KMS-11 (cell line): ENCODE data around the gene LDB3.

Experiments used
- H2AFZ ChIP-seq: fragments of 200-600 bp; sonication (generic); 2 replicates; pipeline ENCODE4 v1.6.1; 2016; ENCODE audit warnings: antibody characterized with exemption, mixed run types, low read depth
- H3K27ac ChIP-seq: fragments of 200-600 bp; sonication (generic); 2 replicates; pipeline ENCODE4 v1.6.1; 2016; ENCODE audit warnings: mild to moderate bottlenecking, mixed run types
- H3K27me3 ChIP-seq: fragments of 200-600 bp; sonication (generic); 2 replicates; pipeline ENCODE4 v1.6.1; 2017; ENCODE audit warnings: mild to moderate bottlenecking, low read depth, mixed run types, moderate library complexity; ENCODE audit not compliant: insufficient read depth
- H3K36me3 ChIP-seq: fragments of 200-600 bp; sonication (generic); 2 replicates; pipeline ENCODE4 v1.6.1; 2017; ENCODE audit warnings: mild to moderate bottlenecking, mixed run types; ENCODE audit not compliant: insufficient read depth
- H3K4me1 ChIP-seq: fragments of 200-600 bp; sonication (generic); 2 replicates; pipeline ENCODE4 v1.6.1; 2016; ENCODE audit warnings: mild to moderate bottlenecking, low read depth, mixed run types; ENCODE audit not compliant: poor library complexity, severe bottlenecking
- H3K4me2 ChIP-seq: fragments of 200-600 bp; sonication (generic); 2 replicates; pipeline ENCODE4 v1.7.0; 2016; ENCODE audit warnings: mild to moderate bottlenecking, mixed run types
- H3K4me3 ChIP-seq: fragments of 200-600 bp; sonication (generic); IDR thresholded peaks from 2 replicates; pipeline ENCODE4 v1.6.1; 2017; ENCODE audit warnings: low read depth, low read length, mixed read lengths; ENCODE audit not compliant: insufficient read depth
- H3K79me2 ChIP-seq: fragments of 200-600 bp; sonication (generic); 2 replicates; pipeline ENCODE4 v1.6.1; 2016; ENCODE audit warnings: low read depth, mixed run types; ENCODE audit not compliant: insufficient read depth
- H3K9ac ChIP-seq: fragments of 200-600 bp; sonication (generic); 2 replicates; pipeline ENCODE4 v1.6.1; 2016; ENCODE audit warnings: mild to moderate bottlenecking, mixed run types
- H4K20me1 ChIP-seq: fragments of 200-600 bp; sonication (generic); 2 replicates; pipeline ENCODE4 v1.6.1; 2016; ENCODE audit warnings: mild to moderate bottlenecking, mixed run types; ENCODE audit not compliant: insufficient read depth
- TF ChIP-seq, protein P1 (sequence below): fragments of 200-600 bp; sonication (generic); conservative IDR thresholded peaks from 2 replicates; pipeline ENCODE4 v1.6.1; 2017; ENCODE audit warnings: low read depth, mild to moderate bottlenecking, antibody characterized with exemption, low read length, moderate library complexity, mixed read lengths

The LDB3 gene

DNA sequence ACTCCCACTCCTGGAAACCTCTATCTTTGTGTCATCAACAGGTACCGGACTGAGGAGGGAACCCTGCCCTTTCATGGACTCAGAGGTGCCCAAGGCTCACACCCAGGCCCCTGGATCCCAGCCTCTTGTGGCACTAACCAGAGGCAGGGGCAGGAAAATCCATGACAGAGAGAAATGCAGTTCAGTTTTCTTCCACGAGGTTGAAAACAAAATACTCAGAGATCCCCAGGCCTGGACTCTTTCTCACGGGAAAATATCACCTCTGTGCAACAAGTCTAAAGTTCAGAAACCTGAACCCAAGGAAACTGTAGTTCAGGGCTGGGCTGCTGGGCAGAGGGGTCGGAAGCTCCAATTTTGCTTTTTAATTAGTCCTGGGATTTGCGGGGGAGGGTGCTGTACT lies 35.4 kb upstream of the LDB3 start:
- Histone ChIP-seq H3K4me3 (no peak overlapping the region), H4K20me1 (no peaks in the 10 kb centered on the region), H3K4me1 (no peaks in the 10 kb centered on the region), H3K79me2 (no peaks in the 10 kb centered on the region), H3K36me3 (no peaks in the 10 kb centered on the region), H3K9ac (no peak overlapping the region), H3K4me2 (no peak overlapping the region), H2AFZ (no peak overlapping the region), H3K27ac (no peak overlapping the region), H3K27me3 (no peaks in the 10 kb centered on the region)
- TF ChIP-seq, protein P1, sequence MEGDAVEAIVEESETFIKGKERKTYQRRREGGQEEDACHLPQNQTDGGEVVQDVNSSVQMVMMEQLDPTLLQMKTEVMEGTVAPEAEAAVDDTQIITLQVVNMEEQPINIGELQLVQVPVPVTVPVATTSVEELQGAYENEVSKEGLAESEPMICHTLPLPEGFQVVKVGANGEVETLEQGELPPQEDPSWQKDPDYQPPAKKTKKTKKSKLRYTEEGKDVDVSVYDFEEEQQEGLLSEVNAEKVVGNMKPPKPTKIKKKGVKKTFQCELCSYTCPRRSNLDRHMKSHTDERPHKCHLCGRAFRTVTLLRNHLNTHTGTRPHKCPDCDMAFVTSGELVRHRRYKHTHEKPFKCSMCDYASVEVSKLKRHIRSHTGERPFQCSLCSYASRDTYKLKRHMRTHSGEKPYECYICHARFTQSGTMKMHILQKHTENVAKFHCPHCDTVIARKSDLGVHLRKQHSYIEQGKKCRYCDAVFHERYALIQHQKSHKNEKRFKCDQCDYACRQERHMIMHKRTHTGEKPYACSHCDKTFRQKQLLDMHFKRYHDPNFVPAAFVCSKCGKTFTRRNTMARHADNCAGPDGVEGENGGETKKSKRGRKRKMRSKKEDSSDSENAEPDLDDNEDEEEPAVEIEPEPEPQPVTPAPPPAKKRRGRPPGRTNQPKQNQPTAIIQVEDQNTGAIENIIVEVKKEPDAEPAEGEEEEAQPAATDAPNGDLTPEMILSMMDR = no peak

DNA sequence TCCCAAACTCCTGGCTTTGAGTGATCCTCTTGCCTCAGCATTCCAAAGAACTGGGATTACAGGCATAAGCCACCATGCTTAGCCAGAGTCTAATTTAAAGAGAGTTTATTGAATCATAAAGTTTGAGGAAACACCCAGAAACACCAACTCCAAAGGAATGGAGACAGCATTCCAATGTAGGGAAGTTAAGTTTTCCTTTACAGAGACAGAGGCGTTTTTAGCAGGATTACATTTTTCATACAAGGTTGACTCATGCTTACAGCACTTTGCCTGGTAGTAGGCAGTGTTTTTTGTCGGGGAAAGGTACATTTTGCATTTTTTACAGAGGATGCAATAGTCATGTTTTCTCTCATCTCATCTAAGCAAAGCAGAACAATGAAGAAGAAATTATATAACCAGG lies 32.9 kb upstream of the LDB3 start:
- Histone ChIP-seq H3K4me1 (no peaks in the 10 kb centered on the region), H3K27me3 (no peaks in the 10 kb centered on the region), H3K9ac (no peak overlapping the region), H2AFZ (no peak overlapping the region), H3K4me2 (no peak overlapping the region), H3K79me2 (no peaks in the 10 kb centered on the region), H4K20me1 (no peaks in the 10 kb centered on the region), H3K4me3 (no peak overlapping the region), H3K36me3 (no peaks in the 10 kb centered on the region), H3K27ac (no peak overlapping the region)
- TF ChIP-seq, protein P1 = no peak

DNA sequence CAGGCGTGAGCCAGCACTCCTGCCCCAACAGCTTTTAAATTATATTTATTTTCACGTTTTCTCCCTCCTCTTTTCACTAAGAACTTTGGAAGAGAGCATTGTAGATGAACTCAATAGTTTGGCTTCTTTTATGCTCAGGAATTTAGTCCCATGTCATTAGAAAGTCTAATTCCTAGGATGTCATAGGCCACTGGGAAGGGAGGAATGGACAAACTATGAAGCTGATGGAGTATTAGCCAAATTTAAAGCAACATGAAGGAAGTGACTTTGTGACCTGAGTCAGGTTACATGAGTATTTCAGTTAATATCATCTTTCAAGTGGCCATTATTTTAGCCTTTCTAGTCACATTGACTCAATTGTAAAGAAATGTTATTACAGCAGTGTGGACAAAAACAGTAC lies 32.0 kb upstream of the LDB3 start:
- Histone ChIP-seq H3K4me3 (no peak overlapping the region), H3K27ac (no peak overlapping the region), H3K36me3 (no peaks in the 10 kb centered on the region), H3K79me2 (no peaks in the 10 kb centered on the region), H3K9ac (no peak overlapping the region), H3K27me3 (no peaks in the 10 kb centered on the region), H3K4me1 (no peaks in the 10 kb centered on the region), H3K4me2 (no peak overlapping the region), H2AFZ (no peak overlapping the region), H4K20me1 (no peaks in the 10 kb centered on the region)
- TF ChIP-seq, protein P1 = no peak

DNA sequence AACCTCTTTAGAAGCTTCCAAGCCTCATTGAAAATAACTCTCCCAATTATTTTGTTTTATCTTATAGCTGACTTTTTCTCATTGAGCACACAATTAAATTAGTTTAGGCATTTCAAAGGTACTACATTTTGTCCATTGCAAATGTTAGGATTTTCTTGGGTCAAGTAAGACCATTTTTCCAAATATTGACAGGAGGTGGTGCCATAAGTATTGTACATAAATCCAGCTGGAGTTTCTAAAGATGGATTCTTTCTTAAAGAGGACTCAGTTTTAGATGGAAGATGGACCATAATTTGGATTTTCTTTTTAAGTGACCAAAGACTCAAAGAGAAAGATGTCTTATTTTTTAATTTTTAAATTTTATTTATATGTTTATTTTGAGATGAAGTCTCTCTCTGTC lies 26.3 kb upstream of the LDB3 start:
- TF ChIP-seq, protein P1 = no peak
- no peak overlapping the region for H3K4me3 ChIP-seq
- no peaks in the 10 kb centered on the region for H4K20me1 ChIP-seq
- peaks cover 33% of the 10 kb centered on the region for H3K4me1 ChIP-seq
- H3K36me3 ChIP-seq = no peaks in the 10 kb centered on the region
- no peaks in the 10 kb centered on the region for H3K27me3 ChIP-seq
- H3K9ac ChIP-seq = no peak overlapping the region
- no peak overlapping the region for H3K4me2 ChIP-seq
- no peaks in the 10 kb centered on the region for H3K79me2 ChIP-seq
- H2AFZ ChIP-seq = no peak overlapping the region
- H3K27ac ChIP-seq = no peak overlapping the region
